NK-92 (cell line): ENCODE results near the gene TADA2A.

Experiments used
- DNase-seq: peaks from one replicate; lab custom pipeline; 2025; ENCODE audit not compliant: unreplicated experiment; lab: John Stamatoyannopoulos, UW

The TADA2A gene, protein sequence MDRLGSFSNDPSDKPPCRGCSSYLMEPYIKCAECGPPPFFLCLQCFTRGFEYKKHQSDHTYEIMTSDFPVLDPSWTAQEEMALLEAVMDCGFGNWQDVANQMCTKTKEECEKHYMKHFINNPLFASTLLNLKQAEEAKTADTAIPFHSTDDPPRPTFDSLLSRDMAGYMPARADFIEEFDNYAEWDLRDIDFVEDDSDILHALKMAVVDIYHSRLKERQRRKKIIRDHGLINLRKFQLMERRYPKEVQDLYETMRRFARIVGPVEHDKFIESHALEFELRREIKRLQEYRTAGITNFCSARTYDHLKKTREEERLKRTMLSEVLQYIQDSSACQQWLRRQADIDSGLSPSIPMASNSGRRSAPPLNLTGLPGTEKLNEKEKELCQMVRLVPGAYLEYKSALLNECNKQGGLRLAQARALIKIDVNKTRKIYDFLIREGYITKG

DNA sequence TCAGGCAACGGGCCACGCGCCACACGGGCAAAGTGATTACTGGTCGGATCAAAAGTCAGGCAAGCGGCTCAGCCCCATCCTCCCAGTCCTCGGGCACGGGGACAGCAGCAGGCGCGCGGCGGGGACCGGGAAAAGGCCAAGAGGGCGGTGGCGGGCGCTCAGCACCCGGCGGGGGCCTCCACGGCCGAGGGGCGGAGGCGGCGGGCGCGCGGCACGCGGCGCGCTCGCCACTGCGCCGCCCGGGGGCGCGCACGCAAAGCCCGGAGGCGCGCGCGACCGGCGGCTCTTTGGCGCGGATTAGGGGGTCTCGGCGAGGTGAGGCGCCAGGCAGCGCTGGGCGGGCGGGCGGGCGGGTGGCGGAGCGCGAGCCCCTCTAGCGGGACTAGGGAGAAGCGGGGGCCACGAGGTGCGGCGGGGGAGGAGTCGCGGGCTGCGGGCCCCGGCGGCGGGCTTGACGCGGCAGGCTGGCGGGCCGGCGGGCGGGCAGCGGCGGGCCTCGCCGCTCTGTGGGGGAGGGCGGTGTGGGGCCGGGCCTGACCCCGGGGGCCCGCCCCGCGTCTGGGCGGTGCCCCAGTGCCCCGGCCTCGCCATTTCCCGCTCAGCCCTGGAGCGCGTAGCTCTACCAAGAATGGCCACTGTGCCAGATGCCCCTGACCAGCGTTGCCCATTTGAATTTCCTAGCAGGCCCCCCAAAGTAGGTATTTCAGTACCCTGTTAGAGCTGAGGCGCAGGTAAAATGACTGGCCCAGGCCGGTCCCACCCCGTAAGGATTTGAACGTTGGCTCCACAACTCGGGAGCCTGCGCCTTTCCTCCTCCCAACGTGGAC lies at the start of gene TADA2A, which contains the start of gene ACACA:
TADA2A (plus strand) TSS at position 252 of the 827 bp plus-strand sequence. CDS start 4,480 bp downstream, outside the sequence.
ACACA (minus strand) TSS at position 202 of the 827 bp plus-strand sequence. CDS start 537 bp downstream, outside the sequence.
- DNase-seq, result no peak

GRCh38 chr17:37358098-37358829 lies 48.4 kb upstream of the TADA2A start:
- no peak for DNase-seq

- peak; percentile 38 for DNase-seq
Measured at GRCh38 chr17:37358830-37359681, 47.6 kb upstream of the TADA2A start.

DNA sequence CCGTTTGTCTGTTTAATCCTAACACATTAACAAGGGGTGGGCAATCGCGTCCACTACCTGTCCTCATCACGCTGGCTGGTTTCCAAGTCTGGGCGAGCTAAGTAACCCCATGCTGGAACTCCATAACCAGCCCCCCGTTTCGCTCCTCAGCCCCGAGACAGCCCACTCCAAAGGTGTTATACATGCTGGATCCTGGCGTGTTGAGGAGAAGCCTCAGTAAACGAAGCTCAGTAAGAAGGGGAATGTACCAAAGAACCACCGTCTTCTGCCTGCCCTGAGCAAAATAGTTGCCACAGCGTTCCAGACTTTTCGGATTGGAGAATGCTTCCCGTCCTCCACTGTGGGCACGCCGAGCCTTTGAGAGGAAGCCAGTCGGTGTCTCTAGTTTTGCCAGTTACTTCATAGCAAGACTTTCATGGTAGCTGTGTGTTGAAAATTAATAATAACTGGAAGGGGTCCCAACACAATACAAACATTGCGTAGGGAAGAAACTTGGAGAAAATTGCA lies 47.0 kb upstream of the TADA2A start:
- DNase-seq, result no peak

GRCh38 chr17:37360632-37361031 lies 46.1 kb upstream of the TADA2A start:
- DNase-seq, result no peak

GRCh38 chr17:37361543-37361942 lies 45.1 kb upstream of the TADA2A start:
- DNase-seq, result no peak

- no peak for DNase-seq
Measured at GRCh38 chr17:37365589-37365988, 41.1 kb upstream of the TADA2A start.

- DNase-seq, result no peak
Measured at GRCh38 chr17:37368577-37368976, 38.1 kb upstream of the TADA2A start.

- no peak for DNase-seq
Measured at GRCh38 chr17:37373530-37374159, 33.0 kb upstream of the TADA2A start.

GRCh38 chr17:37375706-37376105 lies 31.0 kb upstream of the TADA2A start, which contains the start of gene C17orf78:
Gene C17orf78 (plus strand): TSS chr17:37375985. CDS start chr17:37376093, 108 bp downstream.
- DNase-seq, result no peak

- DNase-seq, result no peak
Measured at GRCh38 chr17:37382056-37382455, 24.6 kb upstream of the TADA2A start.

DNA sequence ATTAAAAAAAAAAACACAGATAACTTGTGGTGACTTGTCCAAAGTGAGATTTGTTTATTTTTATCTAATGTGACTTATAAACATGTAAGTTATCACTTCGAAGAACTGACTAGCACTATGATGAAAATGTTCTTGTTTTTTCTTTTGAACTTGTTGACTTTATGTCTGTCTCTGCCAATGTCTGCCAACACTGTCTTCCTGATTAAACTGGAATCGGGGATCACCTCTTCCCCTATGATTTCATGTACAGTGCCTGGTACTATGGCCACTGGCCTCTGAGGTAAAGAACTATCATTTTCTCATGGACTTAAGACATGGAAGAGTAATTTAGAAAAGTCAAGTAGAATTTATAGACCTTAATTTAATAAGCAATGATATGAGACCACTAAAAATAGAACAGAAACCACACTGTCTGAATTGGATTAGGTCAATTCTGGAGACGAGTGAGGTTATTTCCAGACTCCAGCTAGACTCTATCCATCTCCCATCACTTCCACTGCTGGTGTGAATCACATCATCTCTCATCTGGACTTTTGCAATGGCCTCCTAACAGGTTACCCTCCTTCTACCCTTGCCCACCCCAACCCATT lies 22.0 kb upstream of the TADA2A start:
- DNase-seq, result no peak

DNA sequence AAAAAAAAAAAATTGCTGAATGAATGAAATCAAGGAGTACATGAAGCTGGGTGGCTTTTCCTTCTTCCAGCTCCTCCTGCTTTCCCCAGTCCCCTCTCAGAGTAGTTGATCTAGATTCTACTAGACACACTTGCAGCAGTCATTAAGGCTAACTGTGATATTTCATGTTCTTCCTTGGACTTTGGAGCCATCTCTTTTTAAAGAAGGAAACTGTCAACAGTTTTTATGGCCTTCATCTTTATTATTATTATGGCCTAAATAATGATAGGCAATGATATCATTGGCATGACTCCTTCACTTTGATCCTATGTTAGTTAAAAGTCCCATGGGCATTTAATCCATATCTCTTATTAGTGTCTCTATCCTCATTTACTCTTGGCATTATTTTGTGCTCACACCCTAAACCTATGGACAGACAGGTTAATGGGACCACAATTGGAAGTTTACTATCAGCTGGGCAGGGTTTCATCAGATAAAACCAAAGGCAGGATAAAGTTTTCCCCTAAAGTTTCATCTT lies 21.2 kb upstream of the TADA2A start:
- no peak for DNase-seq

- DNase-seq, result no peak
Measured at GRCh38 chr17:37386462-37386861, 20.2 kb upstream of the TADA2A start.

- no peak for DNase-seq
Measured at GRCh38 chr17:37388266-37388665, 18.4 kb upstream of the TADA2A start.

DNA sequence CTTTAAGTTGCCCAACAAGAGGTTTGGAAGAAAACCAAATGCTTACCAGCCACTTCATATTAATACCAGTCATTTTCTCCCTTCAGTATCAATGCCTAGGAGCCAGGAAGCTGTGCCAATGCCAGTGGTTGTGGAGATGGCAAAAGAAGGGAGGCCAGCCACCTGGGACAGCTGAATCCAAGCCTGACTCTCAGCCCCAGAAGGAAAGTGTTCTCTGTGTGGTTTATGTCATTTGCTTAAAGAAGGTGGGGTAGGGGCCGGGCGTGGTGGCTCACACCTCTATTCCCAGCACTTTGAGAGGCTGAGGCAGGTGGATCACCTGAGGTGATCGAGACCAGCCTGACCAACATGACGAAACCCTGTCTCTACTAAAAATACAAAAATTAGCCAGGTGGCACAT lies 17.5 kb upstream of the TADA2A start:
- no peak for DNase-seq

- no peak for DNase-seq
Measured at GRCh38 chr17:37391146-37391545, 15.5 kb upstream of the TADA2A start.

- DNase-seq, result no peak
Measured at GRCh38 chr17:37392024-37392590, 14.6 kb upstream of the TADA2A start.

- no peak for DNase-seq
Measured at GRCh38 chr17:37393352-37393751, 13.3 kb upstream of the TADA2A start.
